SK-N-SH (cell line): Measurements from ENCODE around the gene TMEM184A. TPM values are rescaled to one million over a fixed set of nuclear protein-coding genes. Genes with fewer than 3 reads are reported as not detected.

Source experiments
- CTCF ChIA-PET: fragments of 300-600, 350-600 bp; formaldehyde crosslinking; extraction: SDS; loops from one replicate; lab custom pipeline; 2021; lab: Yijun Ruan, JAX
- POLR2A ChIA-PET: fragments of 350-600 bp; sonication (Branson Sonifier 250); formaldehyde crosslinking; extraction: SDS; loops from one replicate; lab custom pipeline; 2020; ENCODE audit warnings: antibody characterized with exemption, inconsistent platforms; lab: Yijun Ruan, JAX
- DNase-seq: peaks from one replicate; pipeline ENCODE4 v3.0.0; 2012
- H2AFZ ChIP-seq: fragments of 200-600 bp; sonication (generic); 2 replicates; pipeline ENCODE4 v1.8.1; 2016; ENCODE audit warnings: antibody characterized with exemption, mild to moderate bottlenecking, low read depth
- H3F3A ChIP-seq: fragments of 200-600 bp; sonication (generic); replicated peaks from 2 replicates; pipeline ENCODE3; 2016; ENCODE audit warnings: antibody characterized with exemption, mild to moderate bottlenecking; ENCODE audit not compliant: insufficient read depth
- H3K27ac ChIP-seq, 2 experiments: fragments of 200-500 bp in 1 of 2; fragments of 200-600 bp in 1 of 2; sonication (Bioruptor generic) in 1 of 2; sonication (generic), shearing (Covaris generic) in 1 of 2; 2 replicates each; pipeline versions ENCODE4 v1.5.1 to v1.6.1; 2014 to 2016; ENCODE audit warnings: low read depth in 2 of 2, inconsistent platforms in 1 of 2, low read length in 1 of 2, mild to moderate bottlenecking in 1 of 2, mixed read lengths in 1 of 2
- H3K27me3 ChIP-seq: fragments of 200-600 bp; sonication (generic), shearing (Covaris generic); 2 replicates; pipeline ENCODE4 v1.6.1; 2016; ENCODE audit warnings: mixed run types; ENCODE audit not compliant: insufficient read depth
- H3K36me3 ChIP-seq, 2 experiments: fragments of 200-500 bp in 1 of 2; fragments of 200-600 bp in 1 of 2; sonication (Bioruptor generic) in 1 of 2; sonication (generic) in 1 of 2; replicated peaks in 1 of 2; 2 replicates each; pipeline versions ENCODE3 to v1.5.1; 2014 to 2016; ENCODE audit warnings: low read length in 1 of 2, mild to moderate bottlenecking in 1 of 2; ENCODE audit not compliant: insufficient read depth in 2 of 2, control insufficient read depth in 1 of 2
- H3K4me1 ChIP-seq, 2 experiments: fragments of 200-500 bp in 1 of 2; fragments of 200-600 bp in 1 of 2; sonication (Bioruptor generic) in 1 of 2; sonication (generic), shearing (Covaris generic) in 1 of 2; 2 replicates each; pipeline versions ENCODE4 v1.5.1 to v1.6.1; 2014 to 2016; ENCODE audit warnings: low read depth in 1 of 2, low read length in 1 of 2, mixed run types in 1 of 2; ENCODE audit not compliant: insufficient read depth in 2 of 2, control insufficient read depth in 1 of 2
- H3K4me2 ChIP-seq: fragments of 200-600 bp; sonication (generic), shearing (Covaris generic); 2 replicates; pipeline ENCODE4 v1.6.1; 2017; ENCODE audit warnings: mixed run types
- H3K4me3 ChIP-seq, 2 experiments: fragments of 200-500 bp in 1 of 2; fragments of 200-600 bp in 1 of 2; sonication (Bioruptor generic) in 1 of 2; sonication (generic), shearing (Covaris generic) in 1 of 2; 2 replicates each; pipeline versions ENCODE4 v1.5.1 to v1.8.1; 2014 to 2016; ENCODE audit warnings: low read depth in 2 of 2, inconsistent platforms in 1 of 2, low read length in 1 of 2, mild to moderate bottlenecking in 1 of 2, mixed read lengths in 1 of 2, moderate library complexity in 1 of 2
- H3K79me2 ChIP-seq: fragments of 200-600 bp; sonication (generic); 2 replicates; pipeline ENCODE4 v1.8.1; 2017; ENCODE audit warnings: mild to moderate bottlenecking; ENCODE audit not compliant: insufficient read depth
- H3K9ac ChIP-seq: fragments of 200-600 bp; sonication (generic); 2 replicates; pipeline ENCODE4 v1.6.1; 2017; ENCODE audit warnings: mixed run types
- H3K9me2 ChIP-seq: fragments of 200-600 bp; sonication (generic); 2 replicates; pipeline ENCODE4 v1.6.1; 2017; ENCODE audit warnings: mixed run types
- H3K9me3 ChIP-seq: fragments of 200-600 bp; sonication (generic); 2 replicates; pipeline ENCODE4 v1.6.1; 2017; ENCODE audit warnings: mixed run types, mild to moderate bottlenecking, moderate library complexity
- H4K20me1 ChIP-seq: fragments of 200-600 bp; sonication (generic); 2 replicates; pipeline ENCODE4 v1.6.1; 2017; ENCODE audit warnings: mild to moderate bottlenecking, mixed run types; ENCODE audit not compliant: insufficient read depth
- FOSL2 ChIP-seq: IDR thresholded peaks from 2 replicates; pipeline ENCODE4 v1.4.0; 2012; ENCODE audit warnings: low read depth, mild to moderate bottlenecking, moderate library complexity, borderline replicate concordance
- FOXM1 ChIP-seq: IDR thresholded peaks from 2 replicates; pipeline ENCODE4 v1.4.0; 2012; ENCODE audit warnings: low read depth, mild to moderate bottlenecking
- JUND ChIP-seq: IDR thresholded peaks from 2 replicates; pipeline ENCODE4 v1.4.0; 2012
- NFIC ChIP-seq: IDR thresholded peaks from 2 replicates; pipeline ENCODE4 v1.4.0; 2012; ENCODE audit warnings: borderline replicate concordance
- NRF1 ChIP-seq: IDR thresholded peaks from 2 replicates; pipeline ENCODE4 v1.6.1; 2012; ENCODE audit warnings: low read depth, mild to moderate bottlenecking, low read length
- RAD21 ChIP-seq: IDR thresholded peaks from 2 replicates; pipeline ENCODE4 v1.6.1; 2012; ENCODE audit warnings: mild to moderate bottlenecking, low read length
- RXRA ChIP-seq: IDR thresholded peaks from 2 replicates; pipeline ENCODE4 v1.4.0; 2012; ENCODE audit warnings: low read depth, mild to moderate bottlenecking, borderline replicate concordance
- SIN3A ChIP-seq: IDR thresholded peaks from 2 replicates; pipeline ENCODE4 v1.6.1; 2012; ENCODE audit warnings: low read depth, mild to moderate bottlenecking, low read length, moderate library complexity, borderline replicate concordance
- SMC3 ChIP-seq: IDR thresholded peaks from 2 replicates; pipeline ENCODE4 v1.6.1; 2012; ENCODE audit warnings: low read depth, low read length, improper control_type of control experiment
- YY1 ChIP-seq: IDR thresholded peaks from 2 replicates; pipeline ENCODE4 v1.4.0; 2012; ENCODE audit warnings: low read depth, mild to moderate bottlenecking
- WGBS: methylation state at CpG from one replicate; pipeline ENCODE4 v1.1.6; 2017; ENCODE audit warnings: low lambda C conversion rate; 5-methylcytosine and 5-hydroxymethylcytosine counted together
- polyA plus RNA-seq, 3 experiments: library from polyadenylated mRNA; depleted of rRNA; stranded (reverse); fragments of >200 nt; gene quantifications; 2 replicates each; pipeline ENCODE4 v1.2.3, GENCODE V29; 2012
- TF ChIP-seq, protein P1 (sequence below): fragments of 200-600 bp; sonication (generic); IDR thresholded peaks from 2 replicates; pipeline ENCODE4 v1.6.1; 2017; ENCODE audit warnings: antibody characterized with exemption, mild to moderate bottlenecking, moderate library complexity
- TF ChIP-seq, protein P2 (sequence below): fragments of 150-350 bp; IDR thresholded peaks from 2 replicates; pipeline ENCODE4 v1.6.1; 2016; ENCODE audit warnings: mild to moderate bottlenecking, low read depth, low read length
- TF ChIP-seq, protein P3 (sequence below): IDR thresholded peaks from 2 replicates; pipeline ENCODE4 v1.4.0; 2012; ENCODE audit warnings: low read depth, borderline replicate concordance
- TF ChIP-seq, protein P4 (sequence below): IDR thresholded peaks from 2 replicates; pipeline ENCODE4; 2012
- TF ChIP-seq, protein P5 (sequence below): IDR thresholded peaks from 2 replicates; pipeline ENCODE4 v1.6.1; 2012; ENCODE audit warnings: mild to moderate bottlenecking, low read depth, low read length, moderate library complexity

The TMEM184A gene
- polyA plus RNA-seq, 1 of the 3 experiments (the other 2 are of a cell fraction), result 1.5 TPM

DNA sequence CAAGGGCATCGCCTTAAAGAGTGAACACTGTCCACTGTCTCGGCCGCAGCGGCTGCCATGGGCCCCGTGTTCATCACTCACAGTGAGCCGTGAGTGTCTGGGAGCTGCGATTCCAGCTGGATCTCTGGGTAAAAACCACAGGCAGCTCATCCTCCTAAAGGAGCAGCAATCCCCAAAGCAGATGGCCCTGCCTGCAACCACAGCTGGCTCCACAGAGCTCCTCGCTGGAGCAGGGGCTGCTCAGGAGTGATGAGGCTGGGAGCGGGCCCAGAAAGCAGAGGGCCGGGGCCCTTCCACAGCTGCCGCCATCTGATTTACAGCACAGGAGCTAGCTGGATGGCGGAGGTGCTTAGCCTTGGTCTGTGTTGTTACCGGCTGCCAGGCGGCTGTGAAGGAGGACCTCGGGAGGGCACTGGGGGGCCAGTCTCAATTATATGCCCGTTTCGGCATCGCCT, 6.6 kb upstream of the TMEM184A start:
- H2AFZ ChIP-seq, result no peak overlapping the region
- WGBS, result 84% methylated on average over 16 of the region's 18 CpGs

More for the DNA sequence above, 6.6 kb upstream of the TMEM184A start:
- peaks cover 8 to 9% of the 10 kb centered on the region in 2 experiments for H3K36me3 ChIP-seq
- H3K79me2 ChIP-seq, result peaks cover 4% of the 10 kb centered on the region; the same call in 1 of the 2 replicates
- no peaks in the 10 kb centered on the region for H3K9me2 ChIP-seq
- H3K27me3 ChIP-seq, result no peaks in the 10 kb centered on the region
- no peak overlapping the region for H3K9ac ChIP-seq
- ChIA-PET POLR2A (interaction anchor here (0.6 kb wide), 1 partner anchor 1251 kb away, joined by 3 read pairs; no protein-coding TSS in a partner anchor), CTCF (interaction anchor here (0.8 to 1.6 kb wide), 5 partner anchors 15 to 647 kb away, joined by 3 to 4 read pairs (median 3); no protein-coding TSS in a partner anchor)
- H4K20me1 ChIP-seq, result no peaks in the 10 kb centered on the region
- no peak overlapping the region for H3K4me3 ChIP-seq
- H3K27ac ChIP-seq, result no peak overlapping the region
- H3K4me1 ChIP-seq, result peaks cover 0 to 5% of the 10 kb centered on the region in 2 experiments; a peak in 2 of 4 replicates
- H3K4me2 ChIP-seq, result no peak overlapping the region
- peaks cover 7% of the 10 kb centered on the region for H3F3A ChIP-seq
- peak; percentile 66 for DNase-seq
- TF ChIP-seq JUND (no peak), YY1 (no peak), FOSL2 (no peak), SMC3 (no peak), RAD21 (no peak), FOXM1 (no peak), SIN3A (no peak), RXRA (no peak), NRF1 (no peak), NFIC (no peak)
- TF ChIP-seq, protein P1, sequence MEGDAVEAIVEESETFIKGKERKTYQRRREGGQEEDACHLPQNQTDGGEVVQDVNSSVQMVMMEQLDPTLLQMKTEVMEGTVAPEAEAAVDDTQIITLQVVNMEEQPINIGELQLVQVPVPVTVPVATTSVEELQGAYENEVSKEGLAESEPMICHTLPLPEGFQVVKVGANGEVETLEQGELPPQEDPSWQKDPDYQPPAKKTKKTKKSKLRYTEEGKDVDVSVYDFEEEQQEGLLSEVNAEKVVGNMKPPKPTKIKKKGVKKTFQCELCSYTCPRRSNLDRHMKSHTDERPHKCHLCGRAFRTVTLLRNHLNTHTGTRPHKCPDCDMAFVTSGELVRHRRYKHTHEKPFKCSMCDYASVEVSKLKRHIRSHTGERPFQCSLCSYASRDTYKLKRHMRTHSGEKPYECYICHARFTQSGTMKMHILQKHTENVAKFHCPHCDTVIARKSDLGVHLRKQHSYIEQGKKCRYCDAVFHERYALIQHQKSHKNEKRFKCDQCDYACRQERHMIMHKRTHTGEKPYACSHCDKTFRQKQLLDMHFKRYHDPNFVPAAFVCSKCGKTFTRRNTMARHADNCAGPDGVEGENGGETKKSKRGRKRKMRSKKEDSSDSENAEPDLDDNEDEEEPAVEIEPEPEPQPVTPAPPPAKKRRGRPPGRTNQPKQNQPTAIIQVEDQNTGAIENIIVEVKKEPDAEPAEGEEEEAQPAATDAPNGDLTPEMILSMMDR, result no peak
- TF ChIP-seq, protein P2, sequence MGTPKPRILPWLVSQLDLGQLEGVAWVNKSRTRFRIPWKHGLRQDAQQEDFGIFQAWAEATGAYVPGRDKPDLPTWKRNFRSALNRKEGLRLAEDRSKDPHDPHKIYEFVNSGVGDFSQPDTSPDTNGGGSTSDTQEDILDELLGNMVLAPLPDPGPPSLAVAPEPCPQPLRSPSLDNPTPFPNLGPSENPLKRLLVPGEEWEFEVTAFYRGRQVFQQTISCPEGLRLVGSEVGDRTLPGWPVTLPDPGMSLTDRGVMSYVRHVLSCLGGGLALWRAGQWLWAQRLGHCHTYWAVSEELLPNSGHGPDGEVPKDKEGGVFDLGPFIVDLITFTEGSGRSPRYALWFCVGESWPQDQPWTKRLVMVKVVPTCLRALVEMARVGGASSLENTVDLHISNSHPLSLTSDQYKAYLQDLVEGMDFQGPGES, result no peak
- TF ChIP-seq, protein P3, sequence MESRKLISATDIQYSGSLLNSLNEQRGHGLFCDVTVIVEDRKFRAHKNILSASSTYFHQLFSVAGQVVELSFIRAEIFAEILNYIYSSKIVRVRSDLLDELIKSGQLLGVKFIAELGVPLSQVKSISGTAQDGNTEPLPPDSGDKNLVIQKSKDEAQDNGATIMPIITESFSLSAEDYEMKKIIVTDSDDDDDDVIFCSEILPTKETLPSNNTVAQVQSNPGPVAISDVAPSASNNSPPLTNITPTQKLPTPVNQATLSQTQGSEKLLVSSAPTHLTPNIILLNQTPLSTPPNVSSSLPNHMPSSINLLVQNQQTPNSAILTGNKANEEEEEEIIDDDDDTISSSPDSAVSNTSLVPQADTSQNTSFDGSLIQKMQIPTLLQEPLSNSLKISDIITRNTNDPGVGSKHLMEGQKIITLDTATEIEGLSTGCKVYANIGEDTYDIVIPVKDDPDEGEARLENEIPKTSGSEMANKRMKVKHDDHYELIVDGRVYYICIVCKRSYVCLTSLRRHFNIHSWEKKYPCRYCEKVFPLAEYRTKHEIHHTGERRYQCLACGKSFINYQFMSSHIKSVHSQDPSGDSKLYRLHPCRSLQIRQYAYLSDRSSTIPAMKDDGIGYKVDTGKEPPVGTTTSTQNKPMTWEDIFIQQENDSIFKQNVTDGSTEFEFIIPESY, result no peak
- TF ChIP-seq, protein P4, sequence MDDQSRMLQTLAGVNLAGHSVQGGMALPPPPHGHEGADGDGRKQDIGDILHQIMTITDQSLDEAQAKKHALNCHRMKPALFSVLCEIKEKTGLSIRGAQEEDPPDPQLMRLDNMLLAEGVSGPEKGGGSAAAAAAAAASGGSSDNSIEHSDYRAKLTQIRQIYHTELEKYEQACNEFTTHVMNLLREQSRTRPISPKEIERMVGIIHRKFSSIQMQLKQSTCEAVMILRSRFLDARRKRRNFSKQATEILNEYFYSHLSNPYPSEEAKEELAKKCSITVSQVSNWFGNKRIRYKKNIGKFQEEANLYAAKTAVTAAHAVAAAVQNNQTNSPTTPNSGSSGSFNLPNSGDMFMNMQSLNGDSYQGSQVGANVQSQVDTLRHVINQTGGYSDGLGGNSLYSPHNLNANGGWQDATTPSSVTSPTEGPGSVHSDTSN, result no peak
- TF ChIP-seq, protein P5, sequence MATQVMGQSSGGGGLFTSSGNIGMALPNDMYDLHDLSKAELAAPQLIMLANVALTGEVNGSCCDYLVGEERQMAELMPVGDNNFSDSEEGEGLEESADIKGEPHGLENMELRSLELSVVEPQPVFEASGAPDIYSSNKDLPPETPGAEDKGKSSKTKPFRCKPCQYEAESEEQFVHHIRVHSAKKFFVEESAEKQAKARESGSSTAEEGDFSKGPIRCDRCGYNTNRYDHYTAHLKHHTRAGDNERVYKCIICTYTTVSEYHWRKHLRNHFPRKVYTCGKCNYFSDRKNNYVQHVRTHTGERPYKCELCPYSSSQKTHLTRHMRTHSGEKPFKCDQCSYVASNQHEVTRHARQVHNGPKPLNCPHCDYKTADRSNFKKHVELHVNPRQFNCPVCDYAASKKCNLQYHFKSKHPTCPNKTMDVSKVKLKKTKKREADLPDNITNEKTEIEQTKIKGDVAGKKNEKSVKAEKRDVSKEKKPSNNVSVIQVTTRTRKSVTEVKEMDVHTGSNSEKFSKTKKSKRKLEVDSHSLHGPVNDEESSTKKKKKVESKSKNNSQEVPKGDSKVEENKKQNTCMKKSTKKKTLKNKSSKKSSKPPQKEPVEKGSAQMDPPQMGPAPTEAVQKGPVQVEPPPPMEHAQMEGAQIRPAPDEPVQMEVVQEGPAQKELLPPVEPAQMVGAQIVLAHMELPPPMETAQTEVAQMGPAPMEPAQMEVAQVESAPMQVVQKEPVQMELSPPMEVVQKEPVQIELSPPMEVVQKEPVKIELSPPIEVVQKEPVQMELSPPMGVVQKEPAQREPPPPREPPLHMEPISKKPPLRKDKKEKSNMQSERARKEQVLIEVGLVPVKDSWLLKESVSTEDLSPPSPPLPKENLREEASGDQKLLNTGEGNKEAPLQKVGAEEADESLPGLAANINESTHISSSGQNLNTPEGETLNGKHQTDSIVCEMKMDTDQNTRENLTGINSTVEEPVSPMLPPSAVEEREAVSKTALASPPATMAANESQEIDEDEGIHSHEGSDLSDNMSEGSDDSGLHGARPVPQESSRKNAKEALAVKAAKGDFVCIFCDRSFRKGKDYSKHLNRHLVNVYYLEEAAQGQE, result no peak
- no peaks in the 10 kb centered on the region for H3K9me3 ChIP-seq
